ENCODE data around the gene ENTREP3. TPM values are rescaled to one million over a fixed set of nuclear protein-coding genes. Genes with fewer than 3 reads are reported as not detected.
A peak's percentile ranks its signal among the peaks of the same experiment; 100 is the strongest.

Gene ENTREP3
- total and polyA plus RNA-seq, 2 donors (not counting 3 experiments of a cell fraction or from before 2014, with no cell fraction given): 27.4 to 62.7 TPM

GRCh38 chr1:155277070-155277901, 22.0 kb upstream of the ENTREP3 start, which contains the start of gene HCN3:
Gene HCN3 (plus strand): TSS chr1:155277463. CDS start chr1:155277591, 128 bp downstream.
- dilution Hi-C loops (cut with MboI; ENCODE audit: extremely low pct_ligation_motif_present, low sequenced_read_pairs): no loop called here
- Histone ChIP-seq H3K79me2 (ENCODE audit: control insufficient read depth, insufficient read depth, low read length) (peaks cover 7% of the 10 kb centered on the region), H3K36me3 (ENCODE audit: control insufficient read depth in 2 of 2, extremely low read depth in 1 of 2, insufficient read depth in 2 of 2, low read length in 2 of 2) (no peaks in the 10 kb centered on the region), H4K20me1 (replicated peaks; ENCODE audit: control insufficient read depth, extremely low read depth, insufficient read depth, low read length) (no peaks in the 10 kb centered on the region), H3K27me3 (ENCODE audit: control insufficient read depth in 2 of 2, insufficient read depth in 2 of 2, low read length in 2 of 2) (peaks cover 0 to 2% of the 10 kb centered on the region in 2 experiments), H3K4me1 (ENCODE audit: control insufficient read depth, extremely low read depth, insufficient read depth, low read length) (peaks cover 15% of the 10 kb centered on the region), H3K4me2 (ENCODE audit: insufficient read depth, low read length) (peak within 1 kb of the TSS; percentile 67), H3K9me3 (replicated peaks; ENCODE audit: control insufficient read depth, insufficient read depth, low read length) (no peaks in the 10 kb centered on the region), H3K9me1 (replicated peaks; ENCODE audit: control insufficient read depth, extremely low read depth, insufficient read depth, low read length) (no peaks in the 10 kb centered on the region), H3K9ac (replicated peaks; ENCODE audit: extremely low read depth, insufficient read depth, low read length) (no peak within 1 kb of the TSS), H2AFZ (ENCODE audit: low read depth, low read length) (peak within 1 kb of the TSS; percentile 89), H3K4me3 (replicated peaks in 1 of 3; ENCODE audit: insufficient read depth in 1 of 3, low read depth in 1 of 3, low read length in 3 of 3) (peak within 1 kb of the TSS; percentile 15 to 68 (median 53)), H3K27ac (ENCODE audit: insufficient read depth, low read depth, low read length) (no peak within 1 kb of the TSS)
- CTCF ChIA-PET: interaction anchor here (0.6 to 1.2 kb wide), 18 partner anchors 9 to 308 kb away, joined by 3 to 12 read pairs (median 4); partner anchors contain the start of genes FDPS, RUSC1 and SCAMP3
- peak; percentile 95 for FAIRE-seq
- TF ChIP-seq FOS (IDR thresholded peaks at IDR 0.05; ENCODE audit: borderline replicate concordance, insufficient read depth, low read length) (no peak), CTCF (IDR thresholded peaks at IDR 0.05; ENCODE audit: extremely low read depth in 1 of 2, insufficient read depth in 1 of 2, low read depth in 1 of 2, low read length in 2 of 2) (peak; percentile 54 to 76), MAX (IDR thresholded peaks at IDR 0.05; ENCODE audit: insufficient read depth, insufficient read length) (peak; percentile 23), MYC (IDR thresholded peaks at IDR 0.05; ENCODE audit: low read depth, low read length) (no peak), POLR2A (IDR thresholded peaks at IDR 0.05; ENCODE audit: low read depth, low read length) (no peak), EZH2 (IDR thresholded peaks at IDR 0.05; ENCODE audit: borderline replicate concordance, low read depth, low read length, severe bottlenecking) (peak; percentile 17), POLR2AphosphoS5 (IDR thresholded peaks at IDR 0.05; ENCODE audit: insufficient read depth, low read depth, low read length) (no peak), GATA2 (IDR thresholded peaks at IDR 0.05; ENCODE audit: insufficient read depth, insufficient read length, low read depth, low read length) (no peak), JUN (IDR thresholded peaks at IDR 0.05; ENCODE audit: borderline replicate concordance, insufficient read depth, insufficient read length, low read depth) (no peak)
- intact Hi-C loops (cut with micrococcal nuclease): loop anchor here (1.0 kb wide), 3 partner anchors 15 to 46 kb away; partner anchors contain the start of genes FDPS and SCAMP3
- POLR2A ChIA-PET: no interaction called here
- BruUV-seq (replicated peaks): no TSS peak
- peak; percentile 97 for DNase-seq (ENCODE audit: low read depth, low spot score)

Measured in endothelial cell of umbilical vein (primary cell).